Tibial nerve (tissue), 4 donors: ENCODE measurements around the gene PHF11.

Experiments
- EP300 ChIP-seq, 2 donors: sonication (generic); formaldehyde crosslinking; IDR thresholded peaks; one replicate each; pipeline ENCODE4 v1.6.1; 2017; ENCODE audit warnings: antibody characterized with exemption in 2 of 2, mild to moderate bottlenecking in 1 of 2
- POLR2A ChIP-seq, 2 donors: fragments of 450-650 bp; IDR thresholded peaks; one replicate each; pipeline ENCODE4 v1.6.1; 2017; ENCODE audit warnings: antibody characterized with exemption in 2 of 2, mild to moderate bottlenecking in 2 of 2, moderate library complexity in 2 of 2
- TF ChIP-seq, protein P1 (sequence below), 5 experiments: fragments of 200-600 bp in 3 of 5; fragments of 450-650 bp in 2 of 5; sonication (generic) in 3 of 5; IDR thresholded peaks; one replicate each; pipeline ENCODE4 v1.5.1; 2016 to 2019; ENCODE audit warnings: antibody characterized with exemption in 5 of 5, mild to moderate bottlenecking in 3 of 5, moderate library complexity in 2 of 5

DNA sequence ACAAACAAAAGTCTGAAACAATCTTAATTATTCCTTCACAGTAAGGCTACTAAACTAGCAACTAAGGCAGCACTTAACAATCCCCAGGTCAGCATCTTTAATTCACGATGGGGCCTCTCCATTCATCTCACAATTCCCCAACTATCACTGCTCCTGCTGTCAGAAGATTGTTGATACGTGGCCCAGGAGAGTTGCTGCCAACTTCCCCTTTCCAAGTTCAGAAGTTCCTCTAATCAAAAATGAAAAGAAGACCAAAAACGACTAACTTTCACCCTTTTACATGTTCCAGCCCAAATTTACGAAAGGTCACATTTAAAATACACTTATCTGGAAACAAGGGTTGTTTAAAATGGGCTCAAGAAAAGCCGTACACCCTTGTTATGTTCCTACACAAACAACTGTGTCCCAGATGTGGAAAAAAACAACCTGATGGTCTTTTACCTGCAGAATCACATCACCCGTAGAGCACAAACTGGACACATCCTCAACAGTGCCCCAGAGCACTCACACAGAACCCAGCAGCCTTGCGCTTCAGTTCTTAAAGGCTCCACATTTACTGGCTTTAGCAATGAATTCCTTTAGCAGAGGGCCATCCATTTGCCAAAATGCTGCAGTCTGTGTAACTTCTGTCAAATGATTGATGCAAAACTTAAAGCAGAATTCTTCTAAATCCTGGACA, 38.0 kb downstream of the PHF11 start:
- TF ChIP-seq, protein P1, sequence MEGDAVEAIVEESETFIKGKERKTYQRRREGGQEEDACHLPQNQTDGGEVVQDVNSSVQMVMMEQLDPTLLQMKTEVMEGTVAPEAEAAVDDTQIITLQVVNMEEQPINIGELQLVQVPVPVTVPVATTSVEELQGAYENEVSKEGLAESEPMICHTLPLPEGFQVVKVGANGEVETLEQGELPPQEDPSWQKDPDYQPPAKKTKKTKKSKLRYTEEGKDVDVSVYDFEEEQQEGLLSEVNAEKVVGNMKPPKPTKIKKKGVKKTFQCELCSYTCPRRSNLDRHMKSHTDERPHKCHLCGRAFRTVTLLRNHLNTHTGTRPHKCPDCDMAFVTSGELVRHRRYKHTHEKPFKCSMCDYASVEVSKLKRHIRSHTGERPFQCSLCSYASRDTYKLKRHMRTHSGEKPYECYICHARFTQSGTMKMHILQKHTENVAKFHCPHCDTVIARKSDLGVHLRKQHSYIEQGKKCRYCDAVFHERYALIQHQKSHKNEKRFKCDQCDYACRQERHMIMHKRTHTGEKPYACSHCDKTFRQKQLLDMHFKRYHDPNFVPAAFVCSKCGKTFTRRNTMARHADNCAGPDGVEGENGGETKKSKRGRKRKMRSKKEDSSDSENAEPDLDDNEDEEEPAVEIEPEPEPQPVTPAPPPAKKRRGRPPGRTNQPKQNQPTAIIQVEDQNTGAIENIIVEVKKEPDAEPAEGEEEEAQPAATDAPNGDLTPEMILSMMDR (IDR thresholded peaks at IDR 0.05): no peak
- no peak for TF ChIP-seq POLR2A (IDR thresholded peaks at IDR 0.05)
- no peak for TF ChIP-seq EP300 (IDR thresholded peaks at IDR 0.05)
